Stimulated activated effector memory CD8-positive, alpha-beta T cell treated with anti-CD3 and anti-CD28 coated beads, Interleukin-12 subunit alpha, Interleukin-12 subunit beta, amount 100 ng/mL, for 72 hours (primary cell): ENCODE measurements around the gene VEPH1.

ENCODE experiments used
- ATAC-seq: fragments of 150-1000 bp; cut with Tn5 transposase; 2 replicates; pipeline ENCODE4 v1.10.0; 2021
- DNase-seq, 2 donors: peaks; one replicate each; pipeline ENCODE4 v3.0.0; 2021 to 2022; ENCODE audit warnings: low spot score in 2 of 2
- H3K27ac Mint-ChIP-seq: one replicate; pipeline ENCODE4 v1.8.0; 2022; ENCODE audit warnings: mild to moderate bottlenecking, mixed read lengths
- H3K36me3 Mint-ChIP-seq: one replicate; pipeline ENCODE4 v1.8.0; 2022; ENCODE audit warnings: mild to moderate bottlenecking, mixed read lengths
- H3K4me1 Mint-ChIP-seq: one replicate; pipeline ENCODE4 v1.8.0; 2022; ENCODE audit warnings: mixed read lengths
- H3K4me3 Mint-ChIP-seq: one replicate; pipeline ENCODE4 v1.8.0; 2022; ENCODE audit warnings: mild to moderate bottlenecking, mixed read lengths
- H3K9me3 Mint-ChIP-seq: one replicate; pipeline ENCODE4 v1.8.0; 2022; ENCODE audit warnings: mixed read lengths

The VEPH1 gene

GRCh38 chr3:157469561-157470294 is 33.5 kb downstream of the VEPH1 start:
- no peak for DNase-seq
- Mint-ChIP-seq H3K4me1 (no peaks in the 10 kb centered on the region), H3K9me3 (peaks cover 2% of the 10 kb centered on the region), H3K27ac (no peak overlapping the region), H3K36me3 (no peaks in the 10 kb centered on the region), H3K4me3 (no peak overlapping the region)
- no peak for ATAC-seq

GRCh38 chr3:157467200-157467599 is 36.0 kb downstream of the VEPH1 start:
- H3K4me3 Mint-ChIP-seq = no peak overlapping the region
- no peaks in the 10 kb centered on the region for H3K4me1 Mint-ChIP-seq
- ATAC-seq = no peak
- DNase-seq = no peak
- no peak overlapping the region for H3K27ac Mint-ChIP-seq
- no peaks in the 10 kb centered on the region for H3K9me3 Mint-ChIP-seq
- H3K36me3 Mint-ChIP-seq = no peaks in the 10 kb centered on the region

DNA sequence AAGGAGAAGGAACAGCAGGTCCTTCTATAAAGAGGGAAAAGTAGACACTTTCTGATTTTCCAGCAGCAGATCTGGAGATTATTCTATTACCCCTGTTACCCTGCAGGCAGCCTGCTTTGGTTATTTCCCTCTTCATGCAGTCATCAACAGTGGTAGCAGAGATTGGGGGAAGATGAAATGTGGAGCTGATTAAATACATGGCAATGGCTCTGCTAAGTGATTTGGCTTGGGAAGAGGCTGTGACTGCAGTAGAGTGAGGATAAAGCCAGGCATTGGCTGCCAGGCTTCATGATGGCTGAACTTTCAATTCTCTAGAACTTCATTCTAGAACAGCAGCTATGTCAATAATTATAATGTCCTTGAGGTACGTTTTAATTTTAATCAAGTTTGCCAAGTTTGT is 37.5 kb downstream of the VEPH1 start:
- no peak overlapping the region for H3K4me3 Mint-ChIP-seq
- no peak for DNase-seq
- H3K9me3 Mint-ChIP-seq = no peaks in the 10 kb centered on the region
- H3K27ac Mint-ChIP-seq = no peak overlapping the region
- no peaks in the 10 kb centered on the region for H3K36me3 Mint-ChIP-seq
- H3K4me1 Mint-ChIP-seq = no peaks in the 10 kb centered on the region
- ATAC-seq = no peak

DNA sequence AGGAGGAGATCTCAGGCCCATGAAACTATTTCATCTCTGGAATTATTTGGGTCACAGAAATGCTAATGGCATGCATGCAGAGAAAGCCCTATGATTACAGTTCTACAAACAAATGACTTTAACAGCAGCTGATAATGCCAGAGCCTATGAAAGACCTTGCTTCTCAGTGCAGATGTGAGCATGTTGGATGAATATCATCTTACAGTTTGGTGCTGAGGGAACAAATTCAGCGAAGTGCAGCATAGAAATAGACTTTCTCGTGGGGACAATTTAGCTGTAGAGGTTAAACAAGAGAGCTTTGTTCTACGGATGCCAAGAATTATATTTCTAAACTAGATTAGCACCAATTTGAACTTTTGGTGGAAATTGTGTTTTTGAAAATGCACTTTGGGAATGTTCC is 38.9 kb downstream of the VEPH1 start:
- no peak for ATAC-seq
- H3K27ac Mint-ChIP-seq = no peak overlapping the region
- no peaks in the 10 kb centered on the region for H3K36me3 Mint-ChIP-seq
- H3K4me3 Mint-ChIP-seq = no peak overlapping the region
- DNase-seq = no peak
- no peaks in the 10 kb centered on the region for H3K9me3 Mint-ChIP-seq
- H3K4me1 Mint-ChIP-seq = no peaks in the 10 kb centered on the region

DNA sequence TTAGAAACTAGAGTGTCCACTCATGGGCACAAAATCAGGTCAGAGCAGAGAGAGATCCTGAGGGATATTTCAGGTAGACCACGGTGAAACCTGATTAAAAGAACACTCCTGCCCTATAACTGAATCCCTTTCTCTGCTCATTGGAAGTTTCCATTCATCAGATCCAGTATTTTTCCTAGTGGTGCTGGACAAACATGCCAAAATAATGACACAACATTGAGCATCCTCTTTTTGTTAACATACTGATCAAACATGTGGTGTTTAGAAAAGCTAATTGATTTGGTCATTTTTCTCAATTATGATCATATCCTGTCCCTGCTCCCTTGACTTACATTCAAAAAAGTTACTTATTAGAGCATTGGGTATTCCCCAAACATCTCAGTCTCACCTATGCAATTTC is 39.4 kb downstream of the VEPH1 start:
- Mint-ChIP-seq H3K36me3 (no peaks in the 10 kb centered on the region), H3K27ac (no peak overlapping the region), H3K4me3 (no peak overlapping the region), H3K9me3 (no peaks in the 10 kb centered on the region), H3K4me1 (no peaks in the 10 kb centered on the region)
- DNase-seq (no peak), ATAC-seq (peak; percentile 13)

GRCh38 chr3:157460253-157460652 is 43.0 kb downstream of the VEPH1 start:
- Mint-ChIP-seq H3K27ac (no peak overlapping the region), H3K9me3 (no peaks in the 10 kb centered on the region), H3K36me3 (no peaks in the 10 kb centered on the region), H3K4me3 (no peak overlapping the region), H3K4me1 (no peaks in the 10 kb centered on the region)
- DNase-seq (no peak), ATAC-seq (no peak)

GRCh38 chr3:157459706-157460105 is 43.5 kb downstream of the VEPH1 start:
- ATAC-seq = no peak
- H3K4me3 Mint-ChIP-seq = no peak overlapping the region

GRCh38 chr3:157453824-157454223 is 49.4 kb downstream of the VEPH1 start:
- H3K4me3 Mint-ChIP-seq = no peak overlapping the region
- no peak for DNase-seq
- no peak overlapping the region for H3K27ac Mint-ChIP-seq
- no peaks in the 10 kb centered on the region for H3K36me3 Mint-ChIP-seq
- no peaks in the 10 kb centered on the region for H3K4me1 Mint-ChIP-seq
- no peak for ATAC-seq
- no peaks in the 10 kb centered on the region for H3K9me3 Mint-ChIP-seq

More at GRCh38 chr3:157459706-157460105, 43.5 kb downstream of the VEPH1 start:
- Mint-ChIP-seq H3K27ac (no peak overlapping the region), H3K36me3 (no peaks in the 10 kb centered on the region), H3K4me1 (no peaks in the 10 kb centered on the region), H3K9me3 (no peaks in the 10 kb centered on the region)
- DNase-seq = no peak

DNA sequence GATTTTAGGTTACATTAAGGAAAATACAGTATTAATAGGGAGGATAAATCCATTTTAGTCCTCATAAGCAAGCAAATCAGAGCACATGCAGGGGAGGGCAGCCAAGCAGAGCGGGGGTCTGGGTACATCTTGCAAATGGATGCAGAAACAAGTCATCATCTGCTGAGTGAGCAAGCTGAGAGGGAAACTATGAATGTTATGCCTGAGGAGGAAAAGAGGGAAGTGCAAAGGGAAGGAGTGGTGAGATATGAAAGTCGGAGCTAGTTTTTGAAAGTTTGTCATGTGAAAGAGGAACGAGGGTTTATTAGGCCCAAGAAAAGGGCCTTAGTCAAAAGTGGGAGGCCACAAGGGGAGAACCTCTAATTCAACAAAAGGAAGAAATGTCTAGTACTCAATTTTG is 51.1 kb downstream of the VEPH1 start:
- ATAC-seq (no peak), DNase-seq (no peak)
- H3K4me3 Mint-ChIP-seq = no peak overlapping the region
- H3K4me1 Mint-ChIP-seq = no peaks in the 10 kb centered on the region
- H3K27ac Mint-ChIP-seq = no peak overlapping the region
- no peaks in the 10 kb centered on the region for H3K9me3 Mint-ChIP-seq
- H3K36me3 Mint-ChIP-seq = no peaks in the 10 kb centered on the region

DNA sequence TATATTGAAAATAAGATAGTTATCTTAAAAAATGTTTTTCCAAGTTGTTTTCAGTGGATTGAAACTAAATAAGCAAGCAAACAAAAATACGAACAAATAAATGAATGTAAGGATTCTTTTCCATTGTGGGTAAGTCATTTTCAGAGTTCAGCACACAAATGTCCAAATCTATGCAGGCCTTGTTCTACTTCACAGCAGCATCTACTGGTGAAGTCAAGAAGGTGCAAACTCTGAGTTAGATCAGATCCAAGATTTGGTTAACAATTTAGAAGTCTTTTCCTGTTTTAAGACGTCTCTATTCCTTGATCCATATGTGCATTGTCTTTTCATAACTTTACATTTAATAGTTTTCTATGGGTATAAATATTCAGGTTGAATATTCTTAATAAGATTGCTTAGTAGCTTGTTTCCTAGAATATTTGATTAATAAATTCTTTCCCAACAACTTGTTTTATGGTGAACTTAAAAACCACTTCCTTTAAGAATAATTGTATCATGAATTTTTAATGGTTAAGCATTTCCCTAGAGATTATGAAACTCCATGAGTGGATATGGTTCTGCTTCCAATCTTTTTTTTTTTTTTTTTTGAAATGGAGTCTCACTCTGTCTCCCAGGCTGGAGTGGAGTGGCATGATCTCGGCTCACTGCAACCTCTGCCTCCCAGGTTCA is 56.1 kb downstream of the VEPH1 start:
- DNase-seq = no peak
- Mint-ChIP-seq H3K9me3 (no peaks in the 10 kb centered on the region), H3K4me1 (no peaks in the 10 kb centered on the region), H3K36me3 (no peaks in the 10 kb centered on the region), H3K27ac (no peak overlapping the region), H3K4me3 (no peak overlapping the region)
- ATAC-seq = no peak

- Mint-ChIP-seq H3K27ac (no peak overlapping the region), H3K4me3 (no peak overlapping the region), H3K4me1 (no peaks in the 10 kb centered on the region), H3K36me3 (no peaks in the 10 kb centered on the region), H3K9me3 (no peaks in the 10 kb centered on the region)
- no peak for ATAC-seq
- no peak for DNase-seq
Observed at GRCh38 chr3:157445857-157446256, 57.4 kb downstream of the VEPH1 start.

- DNase-seq (no peak), ATAC-seq (no peak)
- H3K4me3 Mint-ChIP-seq = no peak overlapping the region
- no peaks in the 10 kb centered on the region for H3K9me3 Mint-ChIP-seq
- no peak overlapping the region for H3K27ac Mint-ChIP-seq
- H3K36me3 Mint-ChIP-seq = no peaks in the 10 kb centered on the region
- no peaks in the 10 kb centered on the region for H3K4me1 Mint-ChIP-seq
Observed at GRCh38 chr3:157444797-157445184, 58.4 kb downstream of the VEPH1 start.

- DNase-seq (no peak), ATAC-seq (no peak)
- no peak overlapping the region for H3K27ac Mint-ChIP-seq
- no peak overlapping the region for H3K4me3 Mint-ChIP-seq
- no peaks in the 10 kb centered on the region for H3K4me1 Mint-ChIP-seq
- no peaks in the 10 kb centered on the region for H3K36me3 Mint-ChIP-seq
- H3K9me3 Mint-ChIP-seq = no peaks in the 10 kb centered on the region
Observed at GRCh38 chr3:157443905-157444796, 59.1 kb downstream of the VEPH1 start.

DNA sequence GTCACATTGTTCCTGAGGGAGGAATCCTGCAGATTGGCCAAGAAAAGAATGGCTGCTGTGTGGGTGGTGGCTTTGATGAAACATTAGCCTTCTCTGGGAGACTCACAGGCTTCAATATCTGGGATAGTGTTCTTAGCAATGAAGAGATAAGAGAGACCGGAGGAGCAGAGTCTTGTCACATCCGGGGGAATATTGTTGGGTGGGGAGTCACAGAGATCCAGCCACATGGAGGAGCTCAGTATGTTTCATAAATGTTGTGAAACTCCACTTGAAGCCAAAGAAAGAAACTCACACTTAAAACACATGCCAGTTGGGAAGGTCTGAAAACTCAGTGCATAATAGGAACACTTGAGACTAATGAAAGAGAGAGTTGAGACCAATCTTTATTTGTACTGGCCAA is 60.5 kb downstream of the VEPH1 start:
- Mint-ChIP-seq H3K4me1 (no peaks in the 10 kb centered on the region), H3K4me3 (no peak overlapping the region), H3K36me3 (no peaks in the 10 kb centered on the region), H3K27ac (no peak overlapping the region), H3K9me3 (no peaks in the 10 kb centered on the region)
- DNase-seq (no peak), ATAC-seq (no peak)

DNA sequence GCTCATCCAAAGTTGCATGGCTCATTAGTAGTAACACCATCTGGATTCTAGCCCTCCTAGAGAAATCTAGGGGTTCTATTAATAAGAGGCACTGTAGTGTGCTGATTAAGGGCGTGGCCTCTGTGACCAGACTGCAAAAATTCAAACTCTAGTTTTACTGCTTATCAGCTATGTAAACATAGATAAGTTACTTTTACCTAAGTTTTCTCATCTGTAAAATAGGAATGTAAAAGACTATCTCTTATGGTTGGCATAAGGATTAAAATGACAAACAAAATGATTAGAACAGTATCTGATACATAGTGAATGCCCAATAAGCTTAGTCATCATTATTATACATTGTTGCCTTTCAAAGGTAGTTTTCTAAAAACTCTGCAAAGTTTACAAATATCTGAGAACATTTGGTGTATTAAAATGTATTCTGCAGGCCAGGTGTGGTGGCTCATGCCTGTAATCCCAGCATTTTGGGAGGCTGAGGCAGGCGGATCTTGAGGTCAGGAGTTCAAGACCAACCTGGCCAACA is 62.1 kb downstream of the VEPH1 start:
- Mint-ChIP-seq H3K4me1 (peaks cover 8% of the 10 kb centered on the region), H3K27ac (no peak overlapping the region), H3K9me3 (no peaks in the 10 kb centered on the region), H3K4me3 (no peak overlapping the region), H3K36me3 (no peaks in the 10 kb centered on the region)
- ATAC-seq (no peak), DNase-seq (no peak)
